HG03060 (cell line): ENCODE results near the gene GRIN3B.
"Not testable (repeated sequence)": the region's sequence is repeated elsewhere in the genome, so short reads cannot be mapped to it uniquely, and the experiment has no call there.

Experiments
- ATAC-seq: cut with Tn5 transposase; IDR thresholded peaks from one replicate; pipeline ENCODE4 v1.9.1; 2021; ENCODE audit warnings: low read depth, moderate number of reproducible peaks; ENCODE audit not compliant: unreplicated experiment

GRIN3B gene

GRCh38 chr19:1000095-1000494 is at the start of gene GRIN3B:
Gene GRIN3B, plus strand, starts transcription at chr19:1000419. Its CDS starts 19 bp downstream, at chr19:1000438.
- ATAC-seq = no peak

GRCh38 chr19:952049-952679 is 48.1 kb upstream of the GRIN3B start:
- no peak for ATAC-seq

- no peak for ATAC-seq
Observed at GRCh38 chr19:952680-953444, 47.4 kb upstream of the GRIN3B start.

- ATAC-seq = no peak
Observed at GRCh38 chr19:953445-954271, 46.6 kb upstream of the GRIN3B start.

DNA sequence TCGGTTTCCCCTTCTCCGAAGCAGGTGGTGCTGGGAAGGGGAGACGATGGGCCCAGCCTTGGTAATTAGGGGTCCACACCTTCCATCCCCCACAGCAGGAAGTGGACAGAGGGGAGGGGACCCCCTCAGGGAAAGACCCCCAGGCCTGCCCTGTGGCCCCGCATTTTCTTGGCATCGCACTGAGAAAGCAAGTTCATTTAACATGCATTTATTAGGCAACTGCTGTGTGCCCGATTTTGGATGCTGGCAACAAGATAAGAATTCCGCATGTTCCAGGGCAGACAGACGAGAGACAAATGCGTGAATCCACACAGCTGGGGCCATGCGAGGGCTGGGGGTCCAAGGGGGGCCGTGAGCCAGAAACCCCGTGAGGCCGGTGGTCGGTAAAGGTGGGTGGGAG is 45.9 kb upstream of the GRIN3B start:
- ATAC-seq = no peak

- no peak for ATAC-seq
Observed at GRCh38 chr19:954672-955494, 45.3 kb upstream of the GRIN3B start.

- no peak for ATAC-seq
Observed at GRCh38 chr19:955803-956765, 44.1 kb upstream of the GRIN3B start.

- ATAC-seq = no peak
Observed at GRCh38 chr19:956766-957440, 43.3 kb upstream of the GRIN3B start.

- ATAC-seq = not testable (repeated sequence)
Observed at GRCh38 chr19:957578-957977, 42.6 kb upstream of the GRIN3B start.

DNA sequence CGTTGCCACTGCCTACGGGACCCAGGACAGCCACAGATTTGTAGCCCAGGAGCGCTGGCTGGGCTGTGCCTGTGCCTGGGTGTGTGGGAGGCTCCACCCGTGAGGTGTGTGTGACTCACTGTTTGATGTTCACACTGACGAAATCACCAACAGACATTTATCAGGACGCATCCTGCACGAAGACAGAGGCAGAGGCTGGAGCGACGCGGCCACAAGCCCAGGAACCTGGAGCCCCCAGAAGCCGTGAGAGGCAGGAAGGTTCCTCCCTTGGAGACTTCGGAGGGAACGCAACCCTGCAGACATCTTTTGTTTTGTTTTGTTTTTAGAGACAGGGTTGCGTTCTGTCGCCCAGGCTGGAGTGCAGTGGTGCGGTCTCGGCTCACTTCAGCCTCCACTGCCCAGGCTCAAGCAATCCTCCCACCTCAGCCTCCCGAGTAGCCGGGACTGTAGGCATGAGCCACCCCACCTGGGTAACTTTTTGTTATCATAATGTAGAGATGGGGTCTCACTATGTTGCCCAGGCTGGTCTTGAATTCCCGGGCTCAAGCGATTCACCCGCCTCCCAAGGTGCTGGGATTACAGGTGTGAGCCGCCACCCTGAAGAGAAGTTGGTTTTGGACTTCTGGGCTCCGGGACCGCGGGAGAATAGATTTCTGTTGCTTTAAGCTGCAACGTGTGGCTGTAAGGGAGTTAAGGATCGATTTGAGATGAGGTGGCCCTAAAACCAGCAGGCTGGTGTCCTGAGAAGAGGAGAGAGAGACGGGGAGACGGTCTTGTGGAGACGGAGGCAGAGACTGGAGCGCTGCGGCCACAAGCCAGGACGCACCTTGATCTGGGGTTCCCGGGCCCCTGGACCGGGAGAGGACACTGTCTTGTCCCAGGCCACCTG is 41.0 kb upstream of the GRIN3B start:
- ATAC-seq = no peak

DNA sequence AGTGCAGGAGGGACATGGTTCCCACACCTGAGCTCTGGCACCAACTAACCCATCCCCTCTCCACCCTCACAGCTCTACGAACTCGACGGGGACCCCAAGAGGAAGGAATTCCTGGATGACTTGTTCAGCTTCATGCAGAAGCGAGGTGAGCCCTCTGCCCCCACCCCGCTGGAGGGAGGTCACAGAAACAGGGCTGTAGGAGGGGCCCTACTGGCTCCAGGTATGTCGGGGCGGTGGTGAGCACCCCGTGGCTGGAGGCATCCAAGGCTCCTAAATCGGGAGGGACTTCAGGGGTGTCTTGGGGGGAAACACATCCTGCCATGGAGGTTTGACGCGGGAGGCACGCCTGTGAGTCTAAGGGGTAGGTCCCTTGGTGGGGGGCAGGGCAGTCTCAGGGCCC is 40.2 kb upstream of the GRIN3B start:
- ATAC-seq = no peak

- no peak for ATAC-seq
Observed at GRCh38 chr19:960601-960938, 39.6 kb upstream of the GRIN3B start.

GRCh38 chr19:961866-962620 is 38.2 kb upstream of the GRIN3B start:
- ATAC-seq = no peak

DNA sequence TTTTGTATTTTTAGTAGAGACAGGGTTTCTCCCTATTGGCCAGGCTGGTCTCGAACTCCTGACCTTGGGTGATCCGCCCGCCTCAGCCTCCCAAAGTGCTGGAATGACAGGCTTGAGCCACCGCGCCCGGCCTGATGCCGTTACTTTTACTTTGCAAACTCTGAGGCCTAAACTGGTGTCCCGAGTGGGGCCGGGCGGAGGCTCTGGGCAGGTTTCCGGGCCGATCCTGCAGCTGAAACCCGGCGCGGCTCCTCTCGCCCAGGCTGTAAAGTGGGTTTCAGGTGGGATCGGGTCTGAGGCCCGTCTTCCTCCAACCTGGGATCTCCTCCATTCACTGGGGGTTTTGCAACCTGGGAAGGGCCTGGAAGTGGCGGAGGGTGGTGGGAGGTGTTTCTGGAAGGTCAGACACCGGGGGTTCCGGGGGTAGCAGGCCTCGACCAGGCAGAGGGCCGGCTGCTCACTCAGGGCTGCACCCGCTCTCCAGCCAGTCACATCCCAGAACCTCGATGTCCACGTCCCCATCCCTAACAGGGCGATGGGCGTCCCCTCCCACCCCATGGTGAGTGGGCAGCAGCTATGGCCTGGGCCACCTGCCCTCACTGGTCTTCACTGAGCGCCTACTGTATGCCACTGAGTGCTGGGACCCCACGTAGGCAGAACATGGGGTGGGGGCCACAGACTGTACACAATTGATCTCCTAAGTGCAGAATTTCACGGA is 37.4 kb upstream of the GRIN3B start:
- ATAC-seq = no peak

DNA sequence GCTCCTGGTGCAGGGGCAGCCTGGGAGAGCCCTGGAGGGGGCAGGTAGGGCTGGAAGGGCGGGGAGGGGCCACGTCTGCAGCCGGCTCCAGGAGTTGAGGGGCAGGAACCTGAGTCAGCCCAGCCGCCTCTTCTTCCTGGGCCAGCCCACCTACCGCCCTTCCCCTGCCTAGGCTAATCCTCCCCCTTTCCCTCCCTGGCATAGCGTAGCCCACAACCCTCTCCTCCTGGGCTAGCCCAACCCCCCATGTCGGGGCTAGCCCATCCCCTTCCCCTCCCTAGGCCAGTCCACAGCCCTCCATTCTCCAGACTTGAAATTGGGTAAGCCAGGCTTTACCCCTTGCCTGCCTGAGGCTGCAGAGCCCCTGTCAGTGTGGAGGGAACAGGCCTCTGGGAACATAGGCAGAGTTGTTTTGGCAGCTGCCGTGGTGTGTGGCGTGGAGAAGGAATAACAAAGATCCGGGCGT is 36.7 kb upstream of the GRIN3B start:
- ATAC-seq = no peak

DNA sequence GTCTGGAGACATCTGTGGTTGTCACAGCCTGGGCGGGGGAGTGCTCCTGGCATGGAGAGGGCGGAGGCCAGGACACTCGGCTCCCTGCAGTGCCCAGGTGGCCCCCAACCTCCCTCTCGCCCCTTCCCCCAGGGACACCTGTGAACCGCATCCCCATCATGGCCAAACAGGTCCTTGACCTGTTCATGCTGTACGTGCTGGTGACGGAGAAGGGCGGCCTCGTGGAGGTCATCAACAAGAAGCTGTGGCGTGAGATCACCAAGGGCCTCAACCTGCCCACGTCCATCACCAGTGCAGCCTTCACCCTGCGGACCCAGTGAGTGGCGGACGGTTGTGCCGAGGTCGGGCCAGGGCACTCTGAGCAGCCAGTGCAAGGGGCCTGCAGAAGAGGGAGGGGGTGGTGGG is 36.1 kb upstream of the GRIN3B start:
- no peak for ATAC-seq
